GM18507 (cell line): ENCODE measurements around the gene PKD2L1.

ENCODE experiments used
- DNase-seq: peaks from one replicate; pipeline ENCODE4 v3.0.0; 2011; ENCODE audit warnings: low read depth; ENCODE audit not compliant: insufficient read length; ENCODE audit errors: extremely low spot score
- FAIRE-seq: peaks from 2 replicates; lab custom pipeline; 2011; peaks lifted over from hg19 to GRCh38; lab: Jason Lieb, UNC

PKD2L1 gene

DNA sequence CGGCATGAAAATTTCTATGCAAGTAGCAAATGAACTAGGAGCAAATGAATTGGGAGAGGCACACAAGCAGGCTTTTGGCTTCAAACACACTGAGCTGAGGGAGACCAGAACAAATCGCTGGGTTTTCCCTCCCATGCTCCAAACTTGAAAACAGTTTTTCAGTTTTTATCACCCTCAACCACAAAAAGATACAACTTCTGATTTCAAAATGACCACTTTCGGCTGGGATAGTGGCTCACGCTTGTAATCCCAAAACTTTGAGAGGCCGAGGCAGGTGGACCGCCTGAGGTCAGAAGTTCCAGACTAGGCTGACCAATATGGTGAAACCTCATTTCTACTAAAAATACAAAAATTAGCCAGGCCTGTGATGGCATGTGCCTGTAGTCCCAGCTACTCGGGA lies 91.6 kb downstream of the PKD2L1 start:
- DNase-seq (no peak), FAIRE-seq (peak; percentile 35)
